GM19099 (cell line): ENCODE data around the gene TVP23C.

Experiments
- POLR2A ChIP-seq: IDR thresholded peaks from 3 replicates; pipeline ENCODE4 v1.6.1; 2011; ENCODE audit warnings: low read depth; ENCODE audit not compliant: insufficient read length; ENCODE audit errors: extremely low read depth

Gene TVP23C

DNA sequence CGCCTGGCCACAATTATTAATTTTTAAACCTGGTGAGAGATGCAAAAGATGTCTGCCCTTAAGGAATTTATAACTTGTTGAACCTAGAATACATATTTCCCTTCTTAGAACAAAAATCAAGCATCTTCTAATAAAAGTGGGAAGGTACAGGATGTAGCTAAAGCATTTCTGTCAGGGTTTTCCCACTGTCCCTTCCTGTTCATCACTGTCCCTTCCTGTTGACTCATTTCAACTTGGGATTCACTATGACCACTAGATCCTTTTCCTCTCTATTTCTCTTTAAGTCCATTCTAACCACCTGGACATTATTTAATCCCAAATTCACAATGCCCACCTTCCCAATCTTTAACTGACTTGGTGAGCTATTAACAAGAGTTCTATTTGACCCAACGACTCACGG is 62.0 kb downstream of the TVP23C start:
- TF ChIP-seq POLR2A: no peak

DNA sequence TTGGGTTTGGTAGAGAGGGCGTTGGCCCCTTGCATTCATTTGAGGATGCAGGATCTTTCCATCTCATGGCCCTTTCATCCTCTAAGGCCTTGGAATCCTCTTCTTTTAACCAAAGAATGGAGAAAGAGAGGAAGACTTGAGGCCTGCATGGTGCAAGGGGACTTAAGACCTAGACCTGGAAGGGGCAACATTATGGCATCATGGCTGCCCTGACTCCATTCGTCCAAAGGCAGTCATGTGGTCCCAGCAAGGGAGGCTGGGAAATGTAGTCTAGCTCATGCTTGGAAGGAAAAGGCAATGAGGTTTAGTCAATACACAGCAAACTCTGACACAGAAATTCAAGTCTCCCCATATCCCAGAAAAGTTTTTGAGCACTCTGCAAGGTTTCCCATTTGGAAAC is 65.2 kb downstream of the TVP23C start:
- TF ChIP-seq POLR2A: no peak

DNA sequence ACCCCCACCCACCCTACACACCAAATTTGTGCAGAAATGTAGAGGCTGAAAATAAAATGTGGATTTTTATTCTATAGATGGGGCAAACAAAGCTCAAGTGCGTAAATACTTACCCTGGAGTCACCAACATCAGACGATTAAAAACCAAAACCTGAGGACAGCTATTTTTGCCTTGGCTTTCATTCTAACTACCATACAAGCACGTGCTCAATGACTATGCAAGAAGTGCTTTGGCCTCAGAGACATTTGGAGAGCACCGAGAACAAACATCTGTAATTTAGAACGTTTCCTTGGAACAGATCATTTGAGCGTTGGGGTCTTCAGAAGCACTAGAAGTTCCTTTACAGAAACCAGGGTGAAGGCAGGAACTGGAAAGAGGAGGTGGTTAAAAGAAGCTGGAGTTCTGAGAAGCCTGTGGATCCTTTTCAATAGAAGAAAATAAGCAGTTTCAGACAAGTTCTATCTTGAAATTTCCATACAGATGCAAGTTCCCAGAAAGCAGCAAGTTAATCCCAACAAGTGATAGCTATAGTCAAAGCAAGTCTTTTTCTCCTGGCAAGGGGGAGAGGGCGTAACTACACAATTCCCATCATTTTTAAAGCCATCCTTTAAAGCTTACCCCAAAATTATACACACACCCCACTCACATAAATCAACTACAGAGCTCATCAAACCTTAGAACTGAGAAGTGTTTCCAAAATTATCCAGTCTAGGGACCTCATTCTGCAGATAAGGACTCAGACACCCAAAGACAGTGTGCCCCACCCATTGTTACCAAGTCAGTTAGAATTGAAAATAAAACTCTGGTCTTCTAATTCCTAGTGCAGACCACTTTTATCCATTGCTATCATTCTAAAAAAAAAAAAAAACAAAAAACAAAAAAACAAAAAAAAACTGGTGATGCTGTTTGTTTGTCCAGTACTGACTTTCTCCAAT is 66.3 kb downstream of the TVP23C start:
- no peak for TF ChIP-seq POLR2A

DNA sequence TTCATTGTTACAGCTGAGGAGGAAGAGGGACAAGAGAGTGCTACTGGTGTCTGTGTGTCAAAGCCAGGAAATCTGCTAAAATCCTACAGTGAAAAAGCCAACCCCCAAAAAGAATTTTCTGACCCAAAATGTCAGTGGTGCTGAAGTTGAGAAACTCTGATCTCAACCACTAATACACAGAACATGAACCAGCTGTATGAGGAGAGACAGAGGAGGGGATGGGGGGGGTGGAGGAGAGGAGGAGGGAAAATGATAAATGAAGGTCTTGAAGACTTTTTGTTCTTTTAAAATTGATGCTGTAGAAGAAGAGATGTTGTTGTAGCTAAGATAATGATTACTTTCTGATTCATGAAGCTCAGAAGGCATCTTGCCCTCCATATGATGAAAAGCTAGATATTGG is 68.5 kb downstream of the TVP23C start:
- no peak for TF ChIP-seq POLR2A

DNA sequence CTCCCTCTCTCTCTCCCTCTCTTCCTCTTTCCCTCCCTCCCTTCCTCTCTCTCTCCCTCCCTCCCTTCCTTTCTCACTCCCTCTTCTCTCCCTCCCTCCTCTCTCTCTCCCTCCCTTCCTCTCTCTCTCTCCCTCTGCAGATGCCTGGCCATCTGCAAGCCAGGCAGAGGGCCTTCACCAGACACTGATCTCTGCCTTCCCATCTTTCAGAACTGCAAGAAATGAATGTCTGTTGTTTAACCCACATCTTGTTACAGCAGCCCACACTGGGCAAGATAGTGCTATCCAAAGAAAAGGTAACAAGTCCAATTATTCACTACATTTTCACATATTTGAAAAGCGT is 69.6 kb downstream of the TVP23C start:
- TF ChIP-seq POLR2A: no peak

DNA sequence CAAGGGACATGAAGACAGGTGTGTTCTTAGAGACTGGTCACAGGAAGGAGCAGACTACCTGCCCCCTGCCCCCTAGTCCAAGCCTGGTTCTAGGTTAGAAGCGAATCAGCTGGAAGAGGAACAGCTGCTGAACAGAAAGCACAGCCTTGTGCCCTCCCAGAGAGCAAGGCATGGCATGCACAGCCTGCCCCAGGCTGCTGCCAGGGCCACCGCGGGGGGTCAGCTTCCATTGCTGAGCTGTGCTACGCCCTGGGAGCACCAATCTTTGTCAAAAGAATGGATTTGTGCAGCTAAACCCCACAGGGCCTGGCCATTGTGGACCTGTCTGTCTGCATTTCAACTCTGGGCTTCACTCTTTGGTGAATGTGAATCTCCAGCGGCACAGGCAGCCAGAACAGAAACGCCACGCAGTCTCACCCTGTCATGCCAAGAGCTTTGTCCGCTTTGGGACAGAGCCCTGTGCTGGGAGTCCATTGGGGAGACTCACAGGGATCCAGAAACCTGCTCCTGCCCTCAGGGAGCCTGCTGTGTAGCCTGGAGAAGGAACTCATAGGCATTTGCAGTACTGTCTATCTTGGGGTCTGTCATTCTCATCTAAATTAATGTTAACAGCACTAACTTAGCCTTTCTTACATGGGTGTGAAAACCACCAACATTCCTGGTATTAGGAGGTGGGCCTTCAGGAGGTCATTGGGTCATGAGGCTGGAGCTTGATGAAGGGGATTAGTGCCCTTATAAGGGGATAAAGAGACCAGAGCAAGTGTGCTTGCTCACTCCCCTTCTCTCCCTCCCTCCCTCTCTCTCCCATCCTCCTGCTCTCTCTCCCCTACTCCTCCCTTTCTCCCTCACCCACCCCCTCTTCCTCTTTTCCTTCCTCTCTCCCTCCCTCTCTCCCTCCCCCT is 70.2 kb downstream of the TVP23C start:
- TF ChIP-seq POLR2A: no peak

DNA sequence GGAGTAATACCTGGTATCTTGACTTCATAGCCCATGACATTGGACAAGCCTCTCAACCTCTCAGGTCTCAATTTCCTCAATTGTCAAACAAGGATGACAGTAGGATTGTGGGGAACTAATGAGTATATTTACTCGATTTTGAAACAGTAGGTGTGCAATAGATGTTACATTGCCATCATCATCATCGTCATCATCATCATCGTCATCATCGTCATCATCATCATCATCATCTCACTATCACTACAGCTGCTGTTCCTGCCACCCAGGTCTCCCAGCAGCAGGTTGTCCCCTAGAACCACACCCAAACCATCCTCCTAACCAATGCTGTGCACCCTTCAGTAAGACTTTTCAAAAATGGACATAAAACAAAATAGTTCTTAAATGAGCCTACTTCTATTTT is 71.1 kb downstream of the TVP23C start:
- no peak for TF ChIP-seq POLR2A

DNA sequence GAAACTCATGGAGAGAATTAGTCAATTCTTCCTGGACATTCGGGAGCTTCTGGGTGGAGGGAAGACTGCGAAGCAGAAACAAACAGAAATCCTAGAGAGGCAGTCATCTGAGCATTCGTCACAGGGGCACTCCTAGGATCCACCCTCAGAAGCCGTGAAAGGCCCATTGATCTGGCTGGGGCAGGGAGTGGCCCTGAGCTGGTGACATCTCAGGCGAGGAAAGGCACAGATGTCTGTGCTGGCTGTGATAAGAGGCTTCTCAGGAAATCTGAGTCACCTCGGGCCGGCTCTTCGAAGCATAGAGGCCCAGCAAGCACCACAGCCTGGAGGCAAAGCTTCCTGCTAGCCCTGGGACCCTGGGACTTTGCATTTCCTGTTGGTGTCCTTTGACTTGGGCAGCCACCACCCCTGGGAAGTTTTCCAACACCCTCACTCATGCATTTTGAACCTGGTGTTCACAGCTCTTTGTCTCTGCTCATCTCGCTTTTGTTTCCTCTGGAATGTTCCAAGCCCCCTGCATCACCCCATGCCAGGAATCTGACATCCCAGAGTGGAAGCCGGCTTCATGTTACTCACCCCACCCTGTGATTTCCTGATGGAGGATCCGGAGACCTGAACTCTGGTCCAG is 72.5 kb downstream of the TVP23C start:
- no peak for TF ChIP-seq POLR2A

DNA sequence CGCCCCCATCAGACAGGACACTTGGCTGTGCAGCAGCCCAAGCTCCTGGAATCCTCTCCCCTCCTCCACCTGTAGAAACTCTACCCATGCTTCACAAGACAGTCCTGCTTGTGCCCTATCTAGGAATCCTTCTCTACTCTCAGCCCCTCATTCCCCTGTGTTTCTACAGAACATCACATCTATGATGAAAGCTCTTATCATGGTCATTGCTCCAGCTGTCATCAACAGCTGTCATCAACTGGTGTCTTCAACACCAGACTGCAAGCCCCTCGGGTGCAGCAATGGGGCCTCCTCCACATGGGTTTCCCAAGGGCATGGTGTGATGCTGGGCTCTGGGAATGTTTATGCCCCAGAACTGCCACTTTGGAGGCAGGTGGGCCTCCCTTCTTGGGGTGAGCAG is 74.7 kb downstream of the TVP23C start:
- no peak for TF ChIP-seq POLR2A

DNA sequence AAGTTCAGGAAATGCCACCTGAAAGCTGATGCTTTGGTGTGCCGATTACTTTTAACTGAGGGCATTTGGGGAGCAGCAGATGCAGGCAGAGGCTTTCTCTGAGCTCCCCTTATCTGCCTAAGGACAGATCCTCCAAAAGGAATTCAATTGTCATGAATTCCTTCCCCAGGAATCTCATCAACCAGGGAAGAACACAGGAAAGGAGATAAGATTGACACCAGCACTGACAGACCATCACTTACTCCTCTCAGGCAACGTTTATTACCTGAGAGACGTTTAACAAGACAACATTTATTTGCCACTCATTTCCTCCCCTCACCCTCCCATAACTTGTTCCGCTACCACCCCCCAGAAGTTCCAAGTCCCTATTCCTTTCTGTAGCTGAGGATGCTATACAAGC is 78.2 kb downstream of the TVP23C start:
- no peak for TF ChIP-seq POLR2A

DNA sequence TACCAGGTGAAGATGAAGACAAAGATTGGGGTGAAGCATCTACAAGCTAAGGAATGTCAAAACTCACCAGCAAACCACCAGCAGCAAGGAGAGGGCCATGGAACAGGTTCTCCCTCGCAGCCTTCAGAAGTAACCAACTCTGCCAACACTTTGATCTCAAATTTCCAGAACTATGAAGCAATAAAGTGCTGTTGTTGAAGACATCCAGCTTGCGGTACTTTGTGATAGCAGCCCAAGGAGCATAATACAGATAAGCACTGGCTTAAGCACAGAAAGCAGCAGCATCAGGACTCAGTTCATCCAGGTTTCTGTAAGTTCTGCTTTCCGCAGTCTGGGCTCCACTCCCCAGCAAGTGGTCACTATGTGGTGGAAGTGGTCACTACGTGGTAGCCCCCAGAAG is 79.9 kb downstream of the TVP23C start:
- TF ChIP-seq POLR2A: no peak

DNA sequence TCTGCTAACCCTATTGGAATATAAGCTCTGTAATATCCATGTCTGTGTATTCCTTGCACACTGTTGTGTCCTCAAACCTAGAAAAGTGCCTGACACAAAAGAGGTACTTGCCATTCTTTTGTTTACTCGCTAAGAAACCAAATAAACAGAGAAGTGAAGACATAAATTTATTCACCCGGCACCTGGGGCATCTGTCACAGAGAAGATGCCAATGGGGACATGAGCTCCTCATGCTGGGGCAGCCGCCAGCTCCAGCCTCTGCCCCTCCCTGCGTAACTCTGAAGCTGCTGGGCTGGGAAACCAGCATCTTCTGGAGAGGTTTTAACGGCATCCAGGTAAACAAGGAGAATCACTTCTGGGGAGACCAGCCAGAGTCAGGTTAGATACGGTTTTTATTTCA is 80.8 kb downstream of the TVP23C start:
- no peak for TF ChIP-seq POLR2A

DNA sequence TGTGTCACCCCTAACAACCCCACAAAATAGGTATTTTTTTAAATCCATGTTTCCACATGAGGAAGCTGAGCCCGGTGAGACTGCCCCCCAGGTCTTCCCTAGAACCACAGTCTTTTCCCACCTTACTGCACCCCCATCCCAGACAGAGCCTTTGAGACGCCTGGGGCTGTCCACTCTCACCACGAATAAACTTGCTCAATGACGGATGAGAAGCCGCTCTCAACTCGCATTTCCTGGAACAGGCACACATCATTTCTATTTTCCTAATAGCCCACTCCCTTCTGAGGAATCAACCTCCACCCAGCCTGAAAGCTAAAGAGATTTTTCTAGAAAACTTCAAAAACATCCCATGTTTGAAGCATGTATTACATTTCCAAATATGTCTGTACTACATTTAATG is 81.8 kb downstream of the TVP23C start:
- TF ChIP-seq POLR2A: no peak

DNA sequence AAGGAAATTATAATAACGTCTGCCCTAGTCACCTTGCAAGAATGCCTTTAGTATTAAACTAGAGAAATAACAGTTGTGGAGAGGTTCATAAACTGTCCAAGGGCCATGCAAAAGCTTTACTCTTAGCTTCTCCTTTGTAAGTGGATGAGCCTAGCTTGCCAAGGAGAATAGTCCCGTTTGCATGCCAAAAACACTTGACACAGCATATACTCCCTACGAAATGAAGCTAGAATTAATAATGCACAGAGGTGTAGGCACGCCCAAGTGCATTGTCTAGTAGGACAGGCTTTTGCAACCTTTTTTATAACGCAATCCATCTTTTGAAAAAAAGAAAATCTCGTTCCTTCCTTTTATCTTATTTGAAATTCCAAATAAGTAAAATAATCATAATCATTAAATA is 83.1 kb downstream of the TVP23C start:
- no peak for TF ChIP-seq POLR2A

DNA sequence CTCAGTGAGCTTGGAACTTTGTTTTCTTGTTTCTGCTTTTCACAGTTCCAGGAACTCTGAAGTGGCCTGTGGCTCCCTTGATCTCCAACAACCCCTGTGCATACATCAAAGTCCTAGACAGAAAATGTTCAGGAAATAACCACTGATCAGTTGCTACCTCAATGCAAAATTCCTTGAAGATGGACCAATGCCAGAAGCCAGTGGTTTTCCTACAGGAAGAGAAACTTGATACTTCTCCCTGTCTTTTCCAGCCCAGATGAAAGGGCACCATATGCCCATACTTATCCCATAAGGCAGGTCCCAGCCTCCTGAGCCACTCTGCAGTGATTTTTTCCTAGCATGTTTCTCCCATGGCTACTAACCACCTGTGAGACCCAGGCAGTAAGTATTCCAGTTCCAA is 83.6 kb downstream of the TVP23C start:
- TF ChIP-seq POLR2A: no peak

DNA sequence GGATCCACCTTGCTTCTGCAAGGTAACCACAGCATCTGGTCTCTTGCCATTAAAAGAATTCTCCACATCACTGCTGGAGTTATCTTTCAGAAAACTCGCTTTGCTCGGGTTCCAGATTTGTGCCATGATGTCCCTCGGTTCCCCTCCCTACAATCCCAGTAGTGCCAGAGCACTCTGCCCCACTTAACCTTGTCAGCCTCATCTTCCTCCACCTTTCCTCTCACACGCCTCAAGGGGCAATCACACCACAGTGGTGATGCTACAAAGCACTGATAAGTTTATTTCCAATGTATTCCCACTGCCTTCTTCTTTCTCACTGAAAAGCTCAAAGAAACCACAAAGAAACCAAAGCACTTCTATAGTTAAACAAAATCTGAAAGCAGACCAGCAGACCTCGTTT is 84.4 kb downstream of the TVP23C start:
- no peak for TF ChIP-seq POLR2A

DNA sequence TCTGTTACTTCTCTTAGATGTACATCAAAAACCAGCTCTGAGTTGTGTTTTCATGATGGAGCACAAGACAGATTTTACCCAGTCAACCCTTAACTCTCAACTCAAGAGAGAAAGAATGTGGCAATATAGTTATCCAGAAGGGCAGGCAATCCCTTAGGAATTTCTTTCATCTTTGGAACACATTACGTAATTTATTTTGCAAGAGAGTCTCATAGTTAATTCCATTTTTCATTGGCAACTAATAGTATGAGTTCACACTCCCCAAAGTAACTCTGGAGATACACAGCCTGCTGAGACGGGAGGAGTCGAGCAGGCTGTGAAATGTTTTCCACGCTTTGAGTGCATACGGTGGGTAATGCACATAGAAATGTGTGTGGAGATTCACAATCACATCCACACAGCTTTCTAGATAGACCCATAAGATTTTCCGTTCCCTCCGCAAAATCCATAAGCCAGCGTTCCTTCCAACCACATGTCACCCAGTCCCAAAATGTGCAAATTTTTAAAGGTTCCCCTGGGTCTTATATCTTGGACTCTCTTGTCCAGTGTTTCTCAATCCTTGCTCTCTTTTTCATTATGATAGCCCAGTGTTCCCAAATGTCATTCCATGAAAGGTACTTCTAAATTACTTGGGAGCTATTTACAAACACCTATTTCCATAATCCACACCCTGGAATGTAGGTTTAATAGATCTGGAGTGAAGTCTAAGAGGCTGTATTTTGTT is 87.5 kb downstream of the TVP23C start:
- no peak for TF ChIP-seq POLR2A
